ENCODE data around the gene TRDMT1. TPM values are rescaled to one million over a fixed set of nuclear protein-coding genes. Genes with fewer than 3 reads are reported as not detected.
A peak's percentile ranks its signal among the peaks of the same experiment; 100 is the strongest.

TRDMT1 gene
- total RNA-seq, 1 donor, result 19.1 TPM

DNA sequence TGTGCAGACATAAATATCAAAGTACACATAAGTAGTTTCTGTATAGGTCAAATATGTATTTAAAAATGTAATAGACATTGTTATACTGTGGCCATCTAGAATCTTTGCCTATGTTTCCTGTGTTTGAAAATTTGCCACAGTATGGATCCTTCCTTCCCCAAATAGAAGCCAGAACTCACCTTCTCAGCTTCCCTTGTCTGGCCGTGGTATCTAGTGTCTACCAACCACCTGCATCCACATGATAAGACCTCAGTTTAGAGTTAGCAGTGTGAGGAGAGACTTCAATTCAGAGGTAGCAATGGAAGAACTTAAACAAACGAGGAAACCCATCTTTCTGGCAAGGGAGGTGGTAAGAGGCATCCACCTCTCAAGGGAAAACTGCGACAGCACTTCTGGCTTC, 4.9 kb downstream of the TRDMT1 start:
- DNase-seq (ENCODE audit: low read depth), result no peak
- TF ChIP-seq, protein P1, sequence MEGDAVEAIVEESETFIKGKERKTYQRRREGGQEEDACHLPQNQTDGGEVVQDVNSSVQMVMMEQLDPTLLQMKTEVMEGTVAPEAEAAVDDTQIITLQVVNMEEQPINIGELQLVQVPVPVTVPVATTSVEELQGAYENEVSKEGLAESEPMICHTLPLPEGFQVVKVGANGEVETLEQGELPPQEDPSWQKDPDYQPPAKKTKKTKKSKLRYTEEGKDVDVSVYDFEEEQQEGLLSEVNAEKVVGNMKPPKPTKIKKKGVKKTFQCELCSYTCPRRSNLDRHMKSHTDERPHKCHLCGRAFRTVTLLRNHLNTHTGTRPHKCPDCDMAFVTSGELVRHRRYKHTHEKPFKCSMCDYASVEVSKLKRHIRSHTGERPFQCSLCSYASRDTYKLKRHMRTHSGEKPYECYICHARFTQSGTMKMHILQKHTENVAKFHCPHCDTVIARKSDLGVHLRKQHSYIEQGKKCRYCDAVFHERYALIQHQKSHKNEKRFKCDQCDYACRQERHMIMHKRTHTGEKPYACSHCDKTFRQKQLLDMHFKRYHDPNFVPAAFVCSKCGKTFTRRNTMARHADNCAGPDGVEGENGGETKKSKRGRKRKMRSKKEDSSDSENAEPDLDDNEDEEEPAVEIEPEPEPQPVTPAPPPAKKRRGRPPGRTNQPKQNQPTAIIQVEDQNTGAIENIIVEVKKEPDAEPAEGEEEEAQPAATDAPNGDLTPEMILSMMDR (IDR thresholded peaks at IDR 0.05; ENCODE audit: insufficient read depth, low read length), result no peak
- H3K4me3 ChIP-seq (ENCODE audit: low read depth, low read length), result no peak overlapping the region

DNA sequence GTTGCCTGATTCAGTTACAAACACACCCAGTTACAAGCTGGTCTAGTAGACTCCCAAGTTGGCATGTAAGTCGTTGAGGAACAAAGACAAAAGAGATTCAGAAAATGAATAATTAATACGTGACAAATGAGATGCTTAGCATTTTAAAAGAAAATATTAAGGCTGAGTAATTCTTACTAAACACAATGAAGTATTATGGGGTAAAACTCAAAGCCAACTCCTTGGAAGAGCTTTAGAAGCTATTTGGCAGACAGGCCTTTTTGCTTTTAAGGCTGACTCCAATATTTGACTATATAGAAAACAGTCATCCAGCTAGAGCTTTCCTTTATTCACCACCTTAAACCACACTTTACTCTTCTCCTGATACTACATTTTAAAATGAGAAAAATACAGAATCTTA, 5.4 kb downstream of the TRDMT1 start:
- TF ChIP-seq, protein P1 (IDR thresholded peaks at IDR 0.05; ENCODE audit: insufficient read depth, low read length), result no peak
- DNase-seq (ENCODE audit: low read depth), result peak; percentile 74

DNA sequence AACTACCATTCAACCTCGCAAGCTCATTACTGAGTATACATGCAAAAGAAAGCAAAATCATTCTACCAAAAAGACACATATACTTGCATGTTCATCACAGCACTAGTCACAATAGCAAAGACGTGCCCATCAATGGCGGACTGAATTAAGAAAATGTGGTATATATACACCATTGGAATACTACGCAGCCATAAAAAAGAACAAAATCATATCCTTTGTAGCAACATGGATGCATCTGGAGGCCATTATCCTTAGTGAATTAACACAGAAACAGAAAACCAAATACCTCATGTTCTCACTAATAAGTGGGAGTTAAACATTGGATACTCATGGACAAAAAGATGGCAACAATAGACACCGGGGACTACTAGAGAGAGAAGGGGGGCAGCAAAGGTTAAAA, 6.4 kb downstream of the TRDMT1 start:
- no peak for DNase-seq (ENCODE audit: low read depth)

More for the DNA sequence above, 5.4 kb downstream of the TRDMT1 start:
- H3K4me3 ChIP-seq (ENCODE audit: low read depth, low read length), result no peak overlapping the region

DNA sequence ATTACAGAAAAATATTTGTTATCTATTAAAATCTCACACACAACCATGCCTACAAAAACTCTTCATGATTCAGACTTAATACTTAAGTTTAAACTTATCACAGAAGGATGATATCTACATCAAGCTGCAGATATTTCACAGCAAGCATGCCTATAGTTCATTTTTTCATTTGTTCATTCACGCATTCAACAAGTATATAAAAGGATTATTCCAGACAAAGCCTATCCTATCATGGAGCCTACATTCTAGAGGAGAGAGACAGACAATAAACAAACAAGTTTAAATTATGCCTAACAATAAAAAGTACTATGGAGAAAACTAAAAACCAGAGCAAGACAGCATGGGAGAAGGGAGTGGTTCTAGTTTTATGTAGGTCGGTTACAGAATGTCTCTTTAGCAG, 10.9 kb downstream of the TRDMT1 start:
- TF ChIP-seq, protein P1 (IDR thresholded peaks at IDR 0.05; ENCODE audit: insufficient read depth, low read length), result no peak
- DNase-seq (ENCODE audit: low read depth), result no peak
- no peak overlapping the region for H3K4me3 ChIP-seq (ENCODE audit: low read depth, low read length)

More for the DNA sequence above, 6.4 kb downstream of the TRDMT1 start:
- no peak overlapping the region for H3K4me3 ChIP-seq (ENCODE audit: low read depth, low read length)
- TF ChIP-seq, protein P1 (IDR thresholded peaks at IDR 0.05; ENCODE audit: insufficient read depth, low read length), result no peak

DNA sequence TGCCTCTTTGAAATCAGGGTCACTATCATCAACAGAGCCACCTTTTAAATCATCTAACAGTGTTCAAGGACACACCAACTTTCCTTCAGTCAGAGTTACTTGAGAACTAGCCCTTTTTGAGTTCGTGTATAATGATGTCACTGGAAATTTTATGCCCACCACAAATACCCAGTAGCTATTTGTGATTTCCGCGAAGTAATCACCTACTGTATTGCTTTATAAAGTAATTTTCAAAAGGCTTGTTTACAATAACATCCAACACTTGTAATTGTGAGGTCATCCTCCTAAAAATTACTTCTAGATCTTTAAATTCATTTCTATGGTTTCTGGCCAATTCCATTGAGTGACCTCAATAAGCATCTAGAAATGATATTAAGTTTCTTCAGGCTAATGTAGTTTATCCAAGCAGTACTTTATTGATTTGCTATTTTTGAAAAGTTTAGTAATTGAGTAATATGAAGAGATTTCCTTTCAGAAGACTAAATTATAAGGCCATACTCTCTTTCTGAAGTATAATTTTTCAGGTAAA, 12.8 kb downstream of the TRDMT1 start:
- TF ChIP-seq, protein P1 (IDR thresholded peaks at IDR 0.05; ENCODE audit: insufficient read depth, low read length), result no peak
- H3K4me3 ChIP-seq (ENCODE audit: low read depth, low read length), result no peak overlapping the region
- no peak for DNase-seq (ENCODE audit: low read depth)

DNA sequence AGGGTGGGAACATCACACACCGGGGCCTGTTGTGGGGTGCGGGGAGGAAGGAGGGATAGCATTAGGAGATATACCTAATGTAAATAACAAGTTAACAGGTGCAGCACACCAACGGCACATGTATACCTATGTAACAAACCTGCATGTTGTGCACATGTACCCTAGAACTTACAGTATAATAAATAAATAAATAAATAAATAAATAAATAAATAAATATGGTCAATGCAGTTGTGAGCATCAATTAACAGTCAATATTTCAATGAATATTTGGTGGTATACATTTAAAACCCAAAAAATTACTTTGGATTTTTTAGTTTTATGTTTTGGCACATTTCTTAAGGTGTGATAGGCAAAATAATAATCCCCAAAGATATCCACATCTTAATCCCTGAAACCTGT, 15.6 kb downstream of the TRDMT1 start:
- no peak overlapping the region for H3K4me3 ChIP-seq (ENCODE audit: low read depth, low read length)
- TF ChIP-seq, protein P1 (IDR thresholded peaks at IDR 0.05; ENCODE audit: insufficient read depth, low read length), result no peak
- no peak for DNase-seq (ENCODE audit: low read depth)

DNA sequence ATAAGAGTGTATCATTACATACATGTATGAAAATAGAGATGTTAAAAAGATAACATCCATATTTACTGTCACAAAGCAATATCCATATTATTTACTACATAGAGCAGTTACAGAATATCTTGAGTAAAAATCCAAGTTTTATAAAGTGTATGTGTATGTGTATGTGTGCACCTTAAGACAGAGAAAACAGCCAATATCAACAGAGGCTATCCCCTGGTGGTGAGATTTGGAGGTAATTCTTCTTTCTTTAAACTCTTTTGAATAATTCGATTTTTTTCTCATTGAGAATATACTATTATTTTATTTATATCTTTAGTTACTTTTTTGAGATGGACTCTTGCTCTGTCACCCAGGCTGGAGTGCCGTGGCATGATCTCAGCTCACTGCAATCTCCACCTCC, 18.4 kb downstream of the TRDMT1 start:
- no peak for DNase-seq (ENCODE audit: low read depth)
- TF ChIP-seq, protein P1 (IDR thresholded peaks at IDR 0.05; ENCODE audit: insufficient read depth, low read length), result peak; percentile 18
- H3K4me3 ChIP-seq (ENCODE audit: low read depth, low read length), result no peak overlapping the region

Measured in fibroblast of the aortic adventitia (primary cell).